Stimulated activated naive CD8-positive, alpha-beta T cell treated with anti-CD3 and anti-CD28 coated beads, Interleukin-15, Interleukin-2, amounts not matched to agents 100 ng/mL and 50 ng/mL, for 24 hours (primary cell): ENCODE data around the gene BRINP3.

ENCODE experiments used
- H3K27ac Mint-ChIP-seq: one replicate; pipeline ENCODE4 v1.8.0; 2021; ENCODE audit warnings: mild to moderate bottlenecking, mixed read lengths
- H3K27me3 Mint-ChIP-seq: one replicate; pipeline ENCODE4 v1.8.0; 2021; ENCODE audit warnings: mixed read lengths
- H3K36me3 Mint-ChIP-seq: one replicate; pipeline ENCODE4 v1.8.0; 2021; ENCODE audit warnings: low read depth, mixed read lengths
- H3K4me1 Mint-ChIP-seq: one replicate; pipeline ENCODE4 v1.8.0; 2021; ENCODE audit warnings: low read depth, mixed read lengths
- H3K4me3 Mint-ChIP-seq: one replicate; pipeline ENCODE4 v1.8.0; 2021; ENCODE audit warnings: mild to moderate bottlenecking, mixed read lengths
- H3K9me3 Mint-ChIP-seq: one replicate; pipeline ENCODE4 v1.8.0; 2021; ENCODE audit warnings: mixed read lengths

The BRINP3 gene

GRCh38 chr1:190226006-190226405, 251.7 kb downstream of the BRINP3 start:
- H3K27ac Mint-ChIP-seq: no peak overlapping the region
- H3K27me3 Mint-ChIP-seq: no peaks in the 10 kb centered on the region
- no peaks in the 10 kb centered on the region for H3K4me1 Mint-ChIP-seq
- H3K9me3 Mint-ChIP-seq: peaks cover 9% of the 10 kb centered on the region
- no peak overlapping the region for H3K4me3 Mint-ChIP-seq
- H3K36me3 Mint-ChIP-seq: no peaks in the 10 kb centered on the region

GRCh38 chr1:190212450-190212849, 265.2 kb downstream of the BRINP3 start:
- Mint-ChIP-seq H3K4me3 (no peak overlapping the region), H3K9me3 (peaks cover 3% of the 10 kb centered on the region), H3K36me3 (no peaks in the 10 kb centered on the region), H3K27ac (no peak overlapping the region), H3K27me3 (no peaks in the 10 kb centered on the region), H3K4me1 (no peaks in the 10 kb centered on the region)

GRCh38 chr1:190207733-190208132, 269.9 kb downstream of the BRINP3 start:
- no peak overlapping the region for H3K4me3 Mint-ChIP-seq
- H3K4me1 Mint-ChIP-seq: no peaks in the 10 kb centered on the region
- H3K9me3 Mint-ChIP-seq: peaks cover 12% of the 10 kb centered on the region
- H3K36me3 Mint-ChIP-seq: no peaks in the 10 kb centered on the region
- no peak overlapping the region for H3K27ac Mint-ChIP-seq
- no peaks in the 10 kb centered on the region for H3K27me3 Mint-ChIP-seq

DNA sequence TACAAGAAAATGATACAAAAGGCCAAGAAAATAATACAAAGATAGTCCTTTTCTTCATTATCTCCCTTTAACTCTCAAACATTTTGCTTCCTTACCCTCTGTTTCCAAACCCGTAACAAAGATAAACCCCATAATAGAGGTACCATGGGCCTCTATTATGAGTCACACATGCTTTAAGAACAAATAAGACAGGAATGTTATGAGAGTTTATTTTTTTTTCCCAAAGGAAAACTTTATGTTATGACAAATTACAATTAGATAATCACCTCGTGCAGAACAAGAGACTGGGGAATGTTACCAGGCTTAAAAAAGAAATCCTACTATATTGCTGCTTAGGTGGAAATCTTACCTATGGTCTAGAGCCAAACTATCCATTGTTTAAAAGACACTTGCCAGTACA, 272.0 kb downstream of the BRINP3 start:
- H3K4me3 Mint-ChIP-seq: no peak overlapping the region

GRCh38 chr1:190196020-190196419, 281.6 kb downstream of the BRINP3 start:
- Mint-ChIP-seq H3K4me3 (no peak overlapping the region), H3K4me1 (no peaks in the 10 kb centered on the region), H3K9me3 (peaks cover 18% of the 10 kb centered on the region), H3K27me3 (no peaks in the 10 kb centered on the region), H3K36me3 (no peaks in the 10 kb centered on the region), H3K27ac (no peak overlapping the region)

More for the DNA sequence above, 272.0 kb downstream of the BRINP3 start:
- Mint-ChIP-seq H3K27me3 (no peaks in the 10 kb centered on the region), H3K27ac (no peak overlapping the region), H3K36me3 (no peaks in the 10 kb centered on the region), H3K9me3 (peaks cover 20% of the 10 kb centered on the region), H3K4me1 (no peaks in the 10 kb centered on the region)

DNA sequence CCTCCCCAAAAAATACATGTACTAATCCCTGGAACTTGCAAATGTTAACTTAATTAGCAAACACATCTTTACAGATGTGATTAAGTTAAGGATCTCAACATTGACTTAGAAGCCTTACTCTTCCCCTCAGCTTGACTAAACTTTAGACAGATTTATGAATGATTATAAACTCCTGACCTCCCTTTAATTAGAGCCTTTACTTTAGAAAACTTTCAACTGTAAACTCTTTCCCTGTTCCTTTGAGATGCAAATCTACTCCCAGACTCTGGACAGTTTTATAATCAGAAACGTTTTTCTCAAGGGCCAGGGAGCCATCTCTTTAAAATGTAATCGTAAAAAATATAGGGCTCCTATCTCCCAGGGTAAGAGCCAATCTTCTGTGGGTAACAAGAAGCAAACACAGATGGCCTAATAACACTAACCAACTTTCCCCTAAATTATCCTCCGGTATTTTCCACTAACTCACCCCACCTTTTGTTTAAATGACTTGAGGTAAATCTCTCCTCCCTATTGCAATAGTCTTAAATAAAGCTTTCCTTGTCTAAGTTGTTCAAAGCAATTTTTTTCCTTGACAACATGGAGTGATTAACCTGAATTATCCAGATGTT, 284.1 kb downstream of the BRINP3 start:
- no peaks in the 10 kb centered on the region for H3K27me3 Mint-ChIP-seq
- no peak overlapping the region for H3K4me3 Mint-ChIP-seq
- no peak overlapping the region for H3K27ac Mint-ChIP-seq
- peaks cover 11% of the 10 kb centered on the region for H3K9me3 Mint-ChIP-seq
- no peaks in the 10 kb centered on the region for H3K36me3 Mint-ChIP-seq
- H3K4me1 Mint-ChIP-seq: no peaks in the 10 kb centered on the region

GRCh38 chr1:190192627-190193026, 285.0 kb downstream of the BRINP3 start:
- no peak overlapping the region for H3K27ac Mint-ChIP-seq
- H3K4me3 Mint-ChIP-seq: no peak overlapping the region
- H3K4me1 Mint-ChIP-seq: no peaks in the 10 kb centered on the region
- peaks cover 7% of the 10 kb centered on the region for H3K9me3 Mint-ChIP-seq
- H3K27me3 Mint-ChIP-seq: no peaks in the 10 kb centered on the region
- no peaks in the 10 kb centered on the region for H3K36me3 Mint-ChIP-seq

DNA sequence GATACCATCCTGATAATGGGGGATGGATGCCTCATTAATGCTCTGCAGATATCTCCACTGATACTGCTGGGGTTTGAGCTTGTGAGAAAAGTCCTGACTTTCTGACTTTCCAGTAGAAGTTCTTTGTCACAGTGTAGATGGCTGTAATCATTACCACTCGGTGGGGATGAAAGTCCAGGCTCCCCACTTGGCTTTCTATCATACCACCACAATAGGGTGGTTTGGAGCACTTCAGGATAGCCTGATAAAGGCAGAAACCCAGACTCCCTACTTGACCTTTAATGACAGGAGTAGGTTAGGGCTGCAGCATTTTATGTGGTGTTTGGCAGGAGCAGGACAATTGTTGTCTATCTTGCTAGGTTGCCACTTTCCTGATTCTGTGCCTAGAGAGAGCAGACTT, 294.1 kb downstream of the BRINP3 start:
- no peaks in the 10 kb centered on the region for H3K4me1 Mint-ChIP-seq
- H3K4me3 Mint-ChIP-seq: no peak overlapping the region
- peaks cover 10% of the 10 kb centered on the region for H3K9me3 Mint-ChIP-seq
- no peaks in the 10 kb centered on the region for H3K27me3 Mint-ChIP-seq
- H3K36me3 Mint-ChIP-seq: no peaks in the 10 kb centered on the region
- no peak overlapping the region for H3K27ac Mint-ChIP-seq

DNA sequence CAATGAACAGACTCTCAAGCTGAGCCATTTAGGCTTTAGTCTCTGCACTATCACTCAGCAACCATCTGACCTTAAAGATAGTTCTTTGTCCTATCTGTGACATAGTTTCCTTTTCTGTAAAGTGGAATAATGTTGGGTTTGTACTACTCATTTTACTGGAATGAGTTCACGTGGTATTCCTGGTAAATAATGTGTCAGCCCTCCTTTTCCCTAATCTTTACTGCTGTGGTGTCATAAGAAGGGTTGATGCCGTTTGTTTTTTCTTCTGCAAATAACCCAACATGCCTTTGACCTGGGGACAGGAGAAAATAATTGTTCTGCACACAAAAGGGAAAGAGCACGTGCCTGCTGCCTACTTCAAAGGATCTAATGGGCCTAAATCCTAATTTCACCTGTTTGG, 297.8 kb downstream of the BRINP3 start:
- Mint-ChIP-seq H3K9me3 (peaks cover 5% of the 10 kb centered on the region), H3K27ac (no peak overlapping the region), H3K4me1 (no peaks in the 10 kb centered on the region), H3K36me3 (no peaks in the 10 kb centered on the region), H3K4me3 (no peak overlapping the region), H3K27me3 (no peaks in the 10 kb centered on the region)

- Mint-ChIP-seq H3K27ac (no peak overlapping the region), H3K9me3 (peaks cover 5% of the 10 kb centered on the region), H3K4me3 (no peak overlapping the region), H3K4me1 (no peaks in the 10 kb centered on the region), H3K36me3 (no peaks in the 10 kb centered on the region), H3K27me3 (no peaks in the 10 kb centered on the region)
Observed at GRCh38 chr1:190178827-190179226, 298.8 kb downstream of the BRINP3 start.

DNA sequence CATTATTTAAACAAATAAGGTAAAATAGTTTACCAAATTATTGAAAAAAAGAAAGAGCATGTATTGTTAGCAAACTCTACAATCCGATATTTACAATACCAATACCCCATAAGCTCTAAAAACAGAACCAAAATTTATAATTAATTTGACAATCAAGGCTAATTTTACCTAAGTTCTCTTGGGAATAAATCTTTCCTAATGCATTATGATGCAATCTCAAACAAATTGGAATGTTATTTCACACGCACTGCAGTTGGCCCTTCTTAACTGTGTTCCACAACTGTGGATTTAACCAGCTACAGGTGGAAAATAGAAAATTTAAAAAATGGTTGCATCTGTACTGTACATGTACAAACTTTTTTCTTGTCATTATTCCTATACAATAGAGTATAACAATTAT, 300.1 kb downstream of the BRINP3 start:
- Mint-ChIP-seq H3K4me1 (no peaks in the 10 kb centered on the region), H3K9me3 (peaks cover 13% of the 10 kb centered on the region), H3K27ac (no peak overlapping the region), H3K27me3 (no peaks in the 10 kb centered on the region), H3K4me3 (no peak overlapping the region), H3K36me3 (no peaks in the 10 kb centered on the region)

- Mint-ChIP-seq H3K36me3 (no peaks in the 10 kb centered on the region), H3K4me1 (no peaks in the 10 kb centered on the region), H3K4me3 (no peak overlapping the region), H3K27ac (no peak overlapping the region), H3K27me3 (no peaks in the 10 kb centered on the region), H3K9me3 (peaks cover 13% of the 10 kb centered on the region)
Observed at GRCh38 chr1:190176776-190177175, 300.9 kb downstream of the BRINP3 start.

GRCh38 chr1:190175320-190175719, 302.3 kb downstream of the BRINP3 start:
- Mint-ChIP-seq H3K27me3 (no peaks in the 10 kb centered on the region), H3K27ac (no peak overlapping the region), H3K4me3 (no peak overlapping the region), H3K36me3 (no peaks in the 10 kb centered on the region), H3K4me1 (no peaks in the 10 kb centered on the region), H3K9me3 (peaks cover 13% of the 10 kb centered on the region)

- H3K36me3 Mint-ChIP-seq: no peaks in the 10 kb centered on the region
- peaks cover 16% of the 10 kb centered on the region for H3K9me3 Mint-ChIP-seq
- H3K4me3 Mint-ChIP-seq: no peak overlapping the region
- H3K27ac Mint-ChIP-seq: no peak overlapping the region
- H3K4me1 Mint-ChIP-seq: no peaks in the 10 kb centered on the region
- H3K27me3 Mint-ChIP-seq: no peaks in the 10 kb centered on the region
Observed at GRCh38 chr1:190172651-190173430, 304.8 kb downstream of the BRINP3 start.

DNA sequence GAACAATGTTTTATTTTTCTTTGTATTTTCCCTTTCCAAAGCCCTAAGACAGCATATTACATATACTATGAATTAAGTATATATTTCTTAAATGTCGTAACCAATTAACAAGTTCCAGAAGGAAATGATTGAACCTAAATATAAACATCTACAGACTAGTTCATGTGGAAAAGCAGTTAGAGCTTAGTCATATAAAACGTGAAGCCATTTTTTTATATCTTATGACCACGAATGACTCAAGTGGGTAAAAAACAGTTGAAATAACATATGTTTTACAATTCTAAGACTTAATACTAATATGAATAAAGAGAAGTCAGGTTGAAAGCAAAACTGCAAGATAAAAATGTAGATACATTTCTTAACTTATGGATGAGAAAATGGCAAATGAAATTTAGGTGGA, 307.3 kb downstream of the BRINP3 start:
- Mint-ChIP-seq H3K36me3 (no peaks in the 10 kb centered on the region), H3K9me3 (peaks cover 16% of the 10 kb centered on the region), H3K27me3 (no peaks in the 10 kb centered on the region), H3K4me3 (no peak overlapping the region), H3K27ac (no peak overlapping the region), H3K4me1 (no peaks in the 10 kb centered on the region)
